ENCODE data around the gene MPHOSPH10. TPM values are rescaled to one million over a fixed set of nuclear protein-coding genes. Genes with fewer than 3 reads are reported as not detected.

Gene MPHOSPH10
- total and polyA plus RNA-seq, 7 experiments from 2014 or later = 24.4 to 58.9 (median 37.7) TPM

GRCh38 chr2:71150082-71150816 is 19.8 kb downstream of the MPHOSPH10 start:
- H3K9me3 ChIP-seq (ENCODE audit: control insufficient read depth in 2 of 3, low read length in 3 of 3) = no peaks in the 10 kb centered on the region
- no peak overlapping the region for H3K27ac ChIP-seq (ENCODE audit: low read depth, low read length)
- no peaks in the 10 kb centered on the region for H3K27me3 ChIP-seq (ENCODE audit: control insufficient read depth in 2 of 2, insufficient read depth in 2 of 2, low read length in 2 of 2)
- DNase-seq = no peak
- intact Hi-C loops (cut with micrococcal nuclease) = no loop called here
- H3K36me3 ChIP-seq (ENCODE audit: control insufficient read depth in 2 of 3, insufficient read depth in 3 of 3, low read length in 3 of 3) = peaks cover 10 to 56% (median 19%) of the 10 kb centered on the region in 3 experiments
- H3K27ac Mint-ChIP-seq = peak overlapping the region in 4 of 9 donors; percentile 9 to 51 (median 22)
- ATAC-seq = no peak
- ChIA-PET POLR2A (interaction anchor here (1.3 kb wide), 1 partner anchor 20 kb away, joined by 3 read pairs; the partner anchor contains the start of gene MCEE), CTCF (interaction anchor here (0.7 kb wide), 1 partner anchor 344 kb away, joined by 3 read pairs; no protein-coding TSS in a partner anchor)
- H3K36me3 Mint-ChIP-seq = peaks cover 9 to 44% (median 20%) of the 10 kb centered on the region in 5 donors
- no peak overlapping the region for H3K4me3 Mint-ChIP-seq
- H3K4me3 ChIP-seq (ENCODE audit: low read length) = no peak overlapping the region
- no peaks in the 10 kb centered on the region for H3K9me3 Mint-ChIP-seq
- H3K4me1 Mint-ChIP-seq = peaks cover 0 to 5% (median 0%) of the 10 kb centered on the region in 7 donors
- H3K27me3 Mint-ChIP-seq = no peaks in the 10 kb centered on the region
- H3K4me1 ChIP-seq (ENCODE audit: control insufficient read depth in 2 of 2, insufficient read depth in 2 of 2, low read length in 2 of 2) = no peaks in the 10 kb centered on the region

GRCh38 chr2:71151620-71152019 is 21.2 kb downstream of the MPHOSPH10 start:
- ATAC-seq = no peak

GRCh38 chr2:71153585-71154224 is 23.3 kb downstream of the MPHOSPH10 start:
- ChIA-PET CTCF (no interaction called here), POLR2A (no interaction called here)
- no peak overlapping the region for H3K27ac Mint-ChIP-seq
- H3K27me3 ChIP-seq (ENCODE audit: control insufficient read depth in 2 of 2, insufficient read depth in 2 of 2, low read length in 2 of 2) = no peaks in the 10 kb centered on the region
- H3K4me1 ChIP-seq (ENCODE audit: control insufficient read depth in 2 of 2, insufficient read depth in 2 of 2, low read length in 2 of 2) = no peaks in the 10 kb centered on the region
- H3K9me3 Mint-ChIP-seq = no peaks in the 10 kb centered on the region
- intact Hi-C loops (cut with micrococcal nuclease) = no loop called here
- H3K27ac ChIP-seq (ENCODE audit: low read depth, low read length) = no peak overlapping the region
- H3K4me3 ChIP-seq (ENCODE audit: low read length) = no peak overlapping the region
- no peak overlapping the region for H3K4me3 Mint-ChIP-seq
- H3K36me3 ChIP-seq (ENCODE audit: control insufficient read depth in 2 of 3, insufficient read depth in 3 of 3, low read length in 3 of 3) = peaks cover 0 to 21% (median 5%) of the 10 kb centered on the region in 3 experiments
- DNase-seq (no peak), ATAC-seq (no peak)
- peaks cover 5 to 10% (median 7%) of the 10 kb centered on the region in 7 donors for H3K4me1 Mint-ChIP-seq
- no peaks in the 10 kb centered on the region for H3K9me3 ChIP-seq (ENCODE audit: control insufficient read depth in 2 of 3, low read length in 3 of 3)
- H3K36me3 Mint-ChIP-seq = peaks cover 4 to 19% (median 7%) of the 10 kb centered on the region in 5 donors
- peaks cover 0 to 6% (median 4%) of the 10 kb centered on the region in 5 donors for H3K27me3 Mint-ChIP-seq

More at GRCh38 chr2:71151620-71152019, 21.2 kb downstream of the MPHOSPH10 start:
- H3K4me1 Mint-ChIP-seq = peaks cover 0 to 2% (median 0%) of the 10 kb centered on the region in 7 donors
- peaks cover 9 to 33% (median 13%) of the 10 kb centered on the region in 5 donors for H3K36me3 Mint-ChIP-seq
- no peaks in the 10 kb centered on the region for H3K9me3 ChIP-seq (ENCODE audit: control insufficient read depth in 2 of 3, low read length in 3 of 3)
- POLR2A ChIA-PET = no interaction called here
- H3K36me3 ChIP-seq (ENCODE audit: control insufficient read depth in 2 of 3, insufficient read depth in 3 of 3, low read length in 3 of 3) = peaks cover 6 to 42% (median 19%) of the 10 kb centered on the region in 3 experiments
- no peak overlapping the region for H3K4me3 ChIP-seq (ENCODE audit: low read length)
- H3K9me3 Mint-ChIP-seq = no peaks in the 10 kb centered on the region
- no peak overlapping the region for H3K27ac ChIP-seq (ENCODE audit: low read depth, low read length)
- H3K27ac Mint-ChIP-seq = peak overlapping the region in 1 of 9 donors; percentile 6
- no peak overlapping the region for H3K4me3 Mint-ChIP-seq
- CTCF ChIA-PET = no interaction called here
- H3K27me3 Mint-ChIP-seq = peaks cover 0 to 4% (median 0%) of the 10 kb centered on the region in 5 donors
- DNase-seq = no peak
- intact Hi-C loops (cut with micrococcal nuclease) = no loop called here
- H3K4me1 ChIP-seq (ENCODE audit: control insufficient read depth in 2 of 2, insufficient read depth in 2 of 2, low read length in 2 of 2) = no peaks in the 10 kb centered on the region
- H3K27me3 ChIP-seq (ENCODE audit: control insufficient read depth in 2 of 2, insufficient read depth in 2 of 2, low read length in 2 of 2) = no peaks in the 10 kb centered on the region

GRCh38 chr2:71154279-71154678 is 23.8 kb downstream of the MPHOSPH10 start:
- no peak for ATAC-seq
- Histone ChIP-seq H3K9me3 (ENCODE audit: control insufficient read depth in 2 of 3, low read length in 3 of 3) (no peaks in the 10 kb centered on the region), H3K27me3 (ENCODE audit: control insufficient read depth in 2 of 2, insufficient read depth in 2 of 2, low read length in 2 of 2) (no peaks in the 10 kb centered on the region), H3K4me1 (ENCODE audit: control insufficient read depth in 2 of 2, insufficient read depth in 2 of 2, low read length in 2 of 2) (no peaks in the 10 kb centered on the region), H3K4me3 (ENCODE audit: low read length) (no peak overlapping the region), H3K36me3 (ENCODE audit: control insufficient read depth in 2 of 3, insufficient read depth in 3 of 3, low read length in 3 of 3) (peaks cover 0 to 16% (median 0%) of the 10 kb centered on the region in 3 experiments), H3K27ac (ENCODE audit: low read depth, low read length) (no peak overlapping the region)
- POLR2A ChIA-PET = no interaction called here
- CTCF ChIA-PET = interaction anchor here (1.8 to 2.0 kb wide), 2 partner anchors 10 to 145 kb away, joined by 6 to 8 read pairs; no protein-coding TSS in a partner anchor
- Mint-ChIP-seq H3K4me1 (peaks cover 5 to 10% (median 7%) of the 10 kb centered on the region in 7 donors), H3K27me3 (peaks cover 0 to 6% (median 4%) of the 10 kb centered on the region in 5 donors), H3K4me3 (no peak overlapping the region), H3K36me3 (peaks cover 4 to 13% (median 6%) of the 10 kb centered on the region in 5 donors), H3K27ac (no peak overlapping the region), H3K9me3 (no peaks in the 10 kb centered on the region)
- no peak for DNase-seq
- intact Hi-C loops (cut with micrococcal nuclease) = no loop called here

- H3K9me3 ChIP-seq (ENCODE audit: control insufficient read depth in 2 of 3, low read length in 3 of 3) = no peaks in the 10 kb centered on the region
- intact Hi-C loops (cut with micrococcal nuclease) = loop anchor here in 1 of 2 donors (5.0 kb wide), 2 partner anchors 143 to 178 kb away; partner anchors contain the start of gene ZNF638
- peak; percentile 33 for ATAC-seq
- H3K27ac ChIP-seq (ENCODE audit: low read depth, low read length) = no peak overlapping the region
- no peak for DNase-seq
- peaks cover 5 to 10% (median 7%) of the 10 kb centered on the region in 7 donors for H3K4me1 Mint-ChIP-seq
- H3K4me3 Mint-ChIP-seq = no peak overlapping the region
- POLR2A ChIA-PET = no interaction called here
- CTCF ChIA-PET = interaction anchor here (1.8 to 2.0 kb wide), 2 partner anchors 10 to 144 kb away, joined by 6 to 8 read pairs; no protein-coding TSS in a partner anchor
- H3K36me3 ChIP-seq (ENCODE audit: control insufficient read depth in 2 of 3, insufficient read depth in 3 of 3, low read length in 3 of 3) = peaks cover 0 to 11% (median 0%) of the 10 kb centered on the region in 3 experiments
- H3K27me3 Mint-ChIP-seq = peaks cover 0 to 6% (median 4%) of the 10 kb centered on the region in 5 donors
- H3K27ac Mint-ChIP-seq = no peak overlapping the region
- peaks cover 4 to 9% (median 5%) of the 10 kb centered on the region in 5 donors for H3K36me3 Mint-ChIP-seq
- no peak overlapping the region for H3K4me3 ChIP-seq (ENCODE audit: low read length)
- no peaks in the 10 kb centered on the region for H3K4me1 ChIP-seq (ENCODE audit: control insufficient read depth in 2 of 2, insufficient read depth in 2 of 2, low read length in 2 of 2)
- H3K27me3 ChIP-seq (ENCODE audit: control insufficient read depth in 2 of 2, insufficient read depth in 2 of 2, low read length in 2 of 2) = no peaks in the 10 kb centered on the region
- no peaks in the 10 kb centered on the region for H3K9me3 Mint-ChIP-seq
Observed at GRCh38 chr2:71154798-71155197, 24.4 kb downstream of the MPHOSPH10 start.

GRCh38 chr2:71155846-71156245 is 25.4 kb downstream of the MPHOSPH10 start:
- Histone ChIP-seq H3K36me3 (ENCODE audit: control insufficient read depth in 2 of 3, insufficient read depth in 3 of 3, low read length in 3 of 3) (peaks cover 0 to under 1% (median 0%) of the 10 kb centered on the region in 3 experiments), H3K9me3 (ENCODE audit: control insufficient read depth in 2 of 3, low read length in 3 of 3) (no peaks in the 10 kb centered on the region), H3K27ac (ENCODE audit: low read depth, low read length) (no peak overlapping the region), H3K27me3 (ENCODE audit: control insufficient read depth in 2 of 2, insufficient read depth in 2 of 2, low read length in 2 of 2) (no peaks in the 10 kb centered on the region), H3K4me1 (ENCODE audit: control insufficient read depth in 2 of 2, insufficient read depth in 2 of 2, low read length in 2 of 2) (no peaks in the 10 kb centered on the region), H3K4me3 (ENCODE audit: low read length) (no peak overlapping the region)
- ATAC-seq (no peak), DNase-seq (no peak)
- intact Hi-C loops (cut with micrococcal nuclease) = loop anchor here in 1 of 2 donors (5.0 kb wide), 2 partner anchors 141 to 176 kb away; partner anchors contain the start of gene ZNF638
- CTCF ChIA-PET = interaction anchor here (0.7 to 2.0 kb wide), 4 partner anchors 11 to 355 kb away, joined by 3 to 8 read pairs (median 5); no protein-coding TSS in a partner anchor
- peak overlapping the region in 2 of 10 donors; percentile 8 to 18 for H3K4me3 Mint-ChIP-seq
- POLR2A ChIA-PET = no interaction called here
- H3K9me3 Mint-ChIP-seq = no peaks in the 10 kb centered on the region
- no peak overlapping the region for H3K27ac Mint-ChIP-seq
- H3K27me3 Mint-ChIP-seq = peaks cover 0 to 6% (median 4%) of the 10 kb centered on the region in 5 donors
- H3K36me3 Mint-ChIP-seq = peaks cover 0 to 2% (median 0%) of the 10 kb centered on the region in 5 donors
- peaks cover 5 to 10% (median 7%) of the 10 kb centered on the region in 7 donors for H3K4me1 Mint-ChIP-seq
